ENCODE results near the gene DDX50.

DDX50 gene

GRCh38 chr10:68981074-68981473, 80.0 kb downstream of the DDX50 start:
- H4K20me1 ChIP-seq (ENCODE audit: insufficient read depth) = peaks cover 3% of the 10 kb centered on the region
- H3K27me3 ChIP-seq (ENCODE audit: insufficient read depth, low read depth) = no peaks in the 10 kb centered on the region
- H3K27ac ChIP-seq = no peak overlapping the region
- no peak overlapping the region for H3K9ac ChIP-seq
- no peak overlapping the region for H3K4me3 ChIP-seq (IDR thresholded peaks at IDR 0.05; ENCODE audit: insufficient read depth, low read depth, low read length)
- no peaks in the 10 kb centered on the region; the same call in 1 of the 2 replicates for H3K79me2 ChIP-seq (ENCODE audit: insufficient read depth, low read depth)
- no peak overlapping the region for H3K4me2 ChIP-seq
- H3K36me3 ChIP-seq (ENCODE audit: insufficient read depth) = peaks cover 36% of the 10 kb centered on the region; the same call in 1 of the 2 replicates
- H3K4me1 ChIP-seq (ENCODE audit: low read depth, poor library complexity, severe bottlenecking) = no peaks in the 10 kb centered on the region
- no peak overlapping the region for H2AFZ ChIP-seq (ENCODE audit: low read depth)
- peak; percentile 41 for TF ChIP-seq CTCF (conservative IDR thresholded peaks at IDR 0.05; ENCODE audit: low read depth, low read length)

DNA sequence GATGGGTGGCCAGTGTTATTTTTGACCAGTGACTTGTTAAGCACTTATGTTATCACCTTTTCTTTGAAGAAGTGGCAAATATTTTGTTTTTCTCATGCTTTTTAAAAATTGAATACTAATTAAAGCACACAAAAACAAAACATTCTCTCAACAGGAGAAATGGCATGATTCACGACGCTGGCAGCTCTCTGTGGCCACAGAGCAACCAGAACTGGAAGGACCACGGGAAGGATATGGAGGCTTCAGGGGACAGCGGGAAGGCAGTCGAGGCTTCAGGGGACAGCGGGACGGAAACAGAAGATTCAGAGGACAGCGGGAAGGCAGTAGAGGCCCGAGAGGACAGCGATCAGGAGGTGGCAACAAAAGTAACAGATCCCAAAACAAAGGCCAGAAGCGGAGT, 81.3 kb downstream of the DDX50 start:
- Histone ChIP-seq H2AFZ (ENCODE audit: low read depth) (no peak overlapping the region), H3K79me2 (ENCODE audit: insufficient read depth, low read depth) (no peaks in the 10 kb centered on the region; the same call in 1 of the 2 replicates), H3K27me3 (ENCODE audit: insufficient read depth, low read depth) (no peaks in the 10 kb centered on the region), H3K4me1 (ENCODE audit: low read depth, poor library complexity, severe bottlenecking) (no peaks in the 10 kb centered on the region), H3K4me2 (no peak overlapping the region), H3K9ac (no peak overlapping the region), H3K4me3 (IDR thresholded peaks at IDR 0.05; ENCODE audit: insufficient read depth, low read depth, low read length) (no peak overlapping the region), H4K20me1 (ENCODE audit: insufficient read depth) (no peaks in the 10 kb centered on the region; the same call in none of the 2 replicates), H3K27ac (no peak overlapping the region), H3K36me3 (ENCODE audit: insufficient read depth) (peaks cover 31% of the 10 kb centered on the region; the same call in 1 of the 2 replicates)
- TF ChIP-seq CTCF (conservative IDR thresholded peaks at IDR 0.05; ENCODE audit: low read depth, low read length) = no peak

DNA sequence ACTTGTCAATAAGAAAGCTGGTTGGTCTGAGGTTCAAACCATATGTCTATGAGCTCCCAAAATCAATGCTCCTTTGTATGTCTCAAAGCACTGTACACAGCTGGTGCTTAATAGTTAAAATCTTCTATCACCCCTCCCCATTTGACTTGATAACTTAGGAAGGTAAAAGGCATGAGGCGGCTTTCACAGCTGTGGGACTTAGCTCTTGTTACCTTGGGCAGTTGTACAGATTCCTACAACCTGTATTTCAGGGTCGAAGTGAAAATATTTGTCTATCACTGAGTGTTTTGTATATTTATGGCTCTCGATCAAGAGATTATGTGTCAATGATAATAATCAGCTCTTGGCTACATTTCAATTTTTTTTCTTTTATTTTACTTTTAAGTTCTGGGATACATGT, 86.5 kb downstream of the DDX50 start:
- peaks cover 10% of the 10 kb centered on the region; the same call in 1 of the 2 replicates for H3K79me2 ChIP-seq (ENCODE audit: insufficient read depth, low read depth)
- H3K27ac ChIP-seq = no peak overlapping the region; the same call in 1 of the 2 replicates
- no peak overlapping the region for H3K9ac ChIP-seq
- no peak overlapping the region for H2AFZ ChIP-seq (ENCODE audit: low read depth)
- no peaks in the 10 kb centered on the region for H3K27me3 ChIP-seq (ENCODE audit: insufficient read depth, low read depth)
- H3K4me3 ChIP-seq (IDR thresholded peaks at IDR 0.05; ENCODE audit: insufficient read depth, low read depth, low read length) = no peak overlapping the region
- H3K4me1 ChIP-seq (ENCODE audit: low read depth, poor library complexity, severe bottlenecking) = peaks cover 10% of the 10 kb centered on the region
- no peak for TF ChIP-seq CTCF (conservative IDR thresholded peaks at IDR 0.05; ENCODE audit: low read depth, low read length)
- peak overlapping the region; percentile 38; the same call in 1 of the 2 replicates for H3K4me2 ChIP-seq
- no peaks in the 10 kb centered on the region; the same call in 1 of the 2 replicates for H4K20me1 ChIP-seq (ENCODE audit: insufficient read depth)
- H3K36me3 ChIP-seq (ENCODE audit: insufficient read depth) = peaks cover 6% of the 10 kb centered on the region; the same call in 1 of the 2 replicates

DNA sequence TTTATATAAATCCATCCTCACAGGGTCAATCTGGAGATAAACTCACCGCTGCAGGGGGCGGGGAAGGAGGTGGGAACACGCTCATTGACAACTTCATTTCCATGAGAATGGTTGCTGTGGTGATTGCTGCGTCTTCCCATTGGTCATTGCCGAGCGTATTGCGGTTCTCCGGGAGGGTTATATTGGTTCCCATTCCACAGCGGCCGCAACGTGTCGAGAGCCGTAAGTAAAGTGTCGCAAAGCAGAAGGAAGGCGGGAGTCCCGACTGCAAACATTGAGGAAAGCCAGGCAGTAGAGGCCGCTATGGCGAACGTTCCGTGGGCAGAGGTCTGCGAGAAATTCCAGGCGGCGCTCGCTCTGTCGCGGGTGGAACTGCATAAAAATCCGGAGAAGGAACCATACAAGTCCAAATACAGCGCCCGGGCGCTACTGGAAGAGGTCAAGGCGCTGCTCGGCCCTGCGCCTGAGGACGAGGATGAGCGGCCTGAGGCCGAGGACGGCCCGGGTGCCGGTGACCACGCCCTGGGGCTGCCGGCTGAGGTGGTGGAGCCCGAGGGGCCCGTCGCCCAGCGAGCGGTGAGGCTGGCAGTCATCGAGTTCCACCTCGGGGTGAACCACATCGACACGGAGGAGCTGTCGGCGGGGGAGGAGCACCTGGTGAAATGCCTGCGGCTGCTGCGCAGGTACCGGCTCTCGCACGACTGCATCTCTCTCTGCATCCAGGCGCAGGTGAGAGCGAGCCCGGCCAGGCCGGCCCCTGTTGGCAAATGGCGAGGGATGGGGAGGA, 87.6 kb downstream of the DDX50 start, which contains the start of gene KIFBP:
TSS of gene KIFBP (plus strand) at position 274 of the 787 bp plus-strand sequence. CDS start at position 304, 30 bp downstream.
- H3K27ac ChIP-seq = peak within 1 kb of the TSS; percentile 54
- no peaks in the 10 kb centered on the region for H3K27me3 ChIP-seq (ENCODE audit: insufficient read depth, low read depth)
- peak; percentile 36 for TF ChIP-seq CTCF (conservative IDR thresholded peaks at IDR 0.05; ENCODE audit: low read depth, low read length)
- H3K4me2 ChIP-seq = peak within 1 kb of the TSS; percentile 38
- H4K20me1 ChIP-seq (ENCODE audit: insufficient read depth) = no peaks in the 10 kb centered on the region
- peaks cover 6% of the 10 kb centered on the region; the same call in 1 of the 2 replicates for H3K36me3 ChIP-seq (ENCODE audit: insufficient read depth)
- peaks cover 10% of the 10 kb centered on the region for H3K4me1 ChIP-seq (ENCODE audit: low read depth, poor library complexity, severe bottlenecking)
- peak within 1 kb of the TSS; percentile 30 for H3K4me3 ChIP-seq (IDR thresholded peaks at IDR 0.05; ENCODE audit: insufficient read depth, low read depth, low read length)
- H3K79me2 ChIP-seq (ENCODE audit: insufficient read depth, low read depth) = peaks cover 15% of the 10 kb centered on the region; the same call in 1 of the 2 replicates
- peak within 1 kb of the TSS; percentile 62 for H3K9ac ChIP-seq
- peak within 1 kb of the TSS; percentile 85 for H2AFZ ChIP-seq (ENCODE audit: low read depth)

All from KMS-11 (cell line).